Colonic mucosa (tissue), 4 donors: ENCODE data around the gene DAAM1. TPM values are rescaled to one million over a fixed set of nuclear protein-coding genes. Genes with fewer than 3 reads are reported as not detected.

ENCODE experiments used
- DNase-seq: peaks from one replicate; pipeline ENCODE4 v3.0.0-alpha.2; 2020
- H3K27ac ChIP-seq: fragments of 200-600 bp; one replicate; pipeline ENCODE4 v1.8.0; 2021
- H3K27me3 ChIP-seq: fragments of 200-600 bp; one replicate; pipeline ENCODE4 v1.8.0; 2021
- H3K36me3 ChIP-seq: fragments of 200-600 bp; one replicate; pipeline ENCODE4 v1.8.0; 2021
- H3K4me1 ChIP-seq: fragments of 200-600 bp; one replicate; pipeline ENCODE4 v1.8.0; 2021; ENCODE audit warnings: mild to moderate bottlenecking
- H3K4me3 ChIP-seq: fragments of 200-600 bp; one replicate; pipeline ENCODE4 v1.8.0; 2021
- H3K9ac ChIP-seq, 2 donors: one replicate each; pipeline ENCODE4 v1.7.0; 2013; ENCODE audit warnings: control low read depth in 2 of 2, low read depth in 2 of 2, low read length in 2 of 2
- H3K9me3 ChIP-seq: fragments of 200-600 bp; one replicate; pipeline ENCODE4 v1.8.0; 2021
- intact Hi-C: fragments of 100-400 bp; cut with DNase I; formaldehyde crosslinking; loops from one replicate; pipeline ENCODE4 v1.14.1; 2022
- total RNA-seq, 2 donors: library from RNA; stranded (reverse); fragmentation: NEBNext Ultra II Directional in 1 of 2; extraction: Animal tissue kit (Norgen Biotek cat#: 25700) in 1 of 2; gene quantifications; one replicate each; pipeline ENCODE4 v1.2.1, GENCODE V29; 2021
- TF ChIP-seq, protein P1 (sequence below): fragments of 200-600 bp; IDR thresholded peaks from one replicate; pipeline ENCODE4 v1.8.0; 2022; ENCODE audit warnings: antibody characterized with exemption, mild to moderate bottlenecking
- donor health status: healthy.
- donor health status: DM: no; HTN: no; CAD: no.
- donor health status: DM: no; HTN: no; CAD: no.

The DAAM1 gene
- total RNA-seq, 2 donors from 2014 or later, result 35.0 to 52.4 TPM

DNA sequence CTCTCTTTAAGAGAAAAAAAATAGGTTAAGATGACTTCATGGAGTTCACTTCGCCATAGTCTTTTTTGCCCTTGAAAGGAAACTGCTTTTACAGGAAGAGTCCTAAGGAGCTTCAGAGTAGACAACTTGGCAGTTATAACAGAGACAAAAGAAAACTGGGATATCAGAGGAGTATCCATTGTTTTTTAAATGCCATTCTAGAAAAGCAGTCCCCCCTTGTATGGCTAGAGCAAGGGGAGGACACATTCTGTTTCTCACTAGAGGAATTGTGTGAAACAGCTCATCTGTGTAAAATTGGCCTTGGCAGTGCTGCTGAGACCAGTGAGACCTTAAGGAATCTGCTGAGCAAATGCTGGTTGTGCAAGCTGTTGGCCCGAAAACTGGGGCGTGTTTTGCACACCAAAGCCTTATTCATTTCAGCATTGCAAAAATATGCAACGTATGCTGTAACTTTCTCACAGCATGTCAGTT is 148.7 kb downstream of the DAAM1 start:
- no peak for DNase-seq
- TF ChIP-seq, protein P1, sequence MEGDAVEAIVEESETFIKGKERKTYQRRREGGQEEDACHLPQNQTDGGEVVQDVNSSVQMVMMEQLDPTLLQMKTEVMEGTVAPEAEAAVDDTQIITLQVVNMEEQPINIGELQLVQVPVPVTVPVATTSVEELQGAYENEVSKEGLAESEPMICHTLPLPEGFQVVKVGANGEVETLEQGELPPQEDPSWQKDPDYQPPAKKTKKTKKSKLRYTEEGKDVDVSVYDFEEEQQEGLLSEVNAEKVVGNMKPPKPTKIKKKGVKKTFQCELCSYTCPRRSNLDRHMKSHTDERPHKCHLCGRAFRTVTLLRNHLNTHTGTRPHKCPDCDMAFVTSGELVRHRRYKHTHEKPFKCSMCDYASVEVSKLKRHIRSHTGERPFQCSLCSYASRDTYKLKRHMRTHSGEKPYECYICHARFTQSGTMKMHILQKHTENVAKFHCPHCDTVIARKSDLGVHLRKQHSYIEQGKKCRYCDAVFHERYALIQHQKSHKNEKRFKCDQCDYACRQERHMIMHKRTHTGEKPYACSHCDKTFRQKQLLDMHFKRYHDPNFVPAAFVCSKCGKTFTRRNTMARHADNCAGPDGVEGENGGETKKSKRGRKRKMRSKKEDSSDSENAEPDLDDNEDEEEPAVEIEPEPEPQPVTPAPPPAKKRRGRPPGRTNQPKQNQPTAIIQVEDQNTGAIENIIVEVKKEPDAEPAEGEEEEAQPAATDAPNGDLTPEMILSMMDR, result no peak
- Histone ChIP-seq H3K4me1 (no peaks in the 10 kb centered on the region), H3K9me3 (no peaks in the 10 kb centered on the region), H3K9ac (no peak overlapping the region), H3K36me3 (no peaks in the 10 kb centered on the region), H3K4me3 (no peak overlapping the region), H3K27ac (peak overlapping the region; percentile 18), H3K27me3 (no peaks in the 10 kb centered on the region)
- intact Hi-C loops, result no loop called here

DNA sequence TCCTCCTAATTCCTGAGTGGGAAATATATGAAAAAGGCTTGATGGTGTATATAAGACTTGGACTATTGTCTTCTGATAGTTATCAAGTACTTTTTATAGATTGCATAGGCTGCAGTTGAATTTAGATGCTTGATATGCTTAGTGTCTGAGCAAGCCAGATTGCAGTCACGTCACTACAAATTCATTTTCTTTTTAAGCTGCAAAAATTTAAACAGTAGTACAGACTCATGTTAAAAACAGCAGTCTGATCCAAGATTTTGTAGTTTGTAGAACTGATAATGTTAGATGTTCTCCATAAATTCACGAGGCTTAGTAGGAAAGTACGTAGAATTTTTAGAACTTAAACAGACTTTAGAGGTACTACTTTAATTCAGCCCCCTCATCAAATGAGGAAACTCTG is 150.3 kb downstream of the DAAM1 start:
- TF ChIP-seq, protein P1, result no peak
- Histone ChIP-seq H3K4me3 (no peak overlapping the region), H3K27ac (no peak overlapping the region), H3K9ac (no peak overlapping the region), H3K4me1 (no peaks in the 10 kb centered on the region), H3K27me3 (no peaks in the 10 kb centered on the region), H3K9me3 (no peaks in the 10 kb centered on the region), H3K36me3 (no peaks in the 10 kb centered on the region)
- intact Hi-C loops, result no loop called here
- no peak for DNase-seq

GRCh38 chr14:59339524-59340330 is 151.3 kb downstream of the DAAM1 start:
- no peak for DNase-seq
- intact Hi-C loops, result no loop called here
- no peaks in the 10 kb centered on the region for H3K4me1 ChIP-seq

DNA sequence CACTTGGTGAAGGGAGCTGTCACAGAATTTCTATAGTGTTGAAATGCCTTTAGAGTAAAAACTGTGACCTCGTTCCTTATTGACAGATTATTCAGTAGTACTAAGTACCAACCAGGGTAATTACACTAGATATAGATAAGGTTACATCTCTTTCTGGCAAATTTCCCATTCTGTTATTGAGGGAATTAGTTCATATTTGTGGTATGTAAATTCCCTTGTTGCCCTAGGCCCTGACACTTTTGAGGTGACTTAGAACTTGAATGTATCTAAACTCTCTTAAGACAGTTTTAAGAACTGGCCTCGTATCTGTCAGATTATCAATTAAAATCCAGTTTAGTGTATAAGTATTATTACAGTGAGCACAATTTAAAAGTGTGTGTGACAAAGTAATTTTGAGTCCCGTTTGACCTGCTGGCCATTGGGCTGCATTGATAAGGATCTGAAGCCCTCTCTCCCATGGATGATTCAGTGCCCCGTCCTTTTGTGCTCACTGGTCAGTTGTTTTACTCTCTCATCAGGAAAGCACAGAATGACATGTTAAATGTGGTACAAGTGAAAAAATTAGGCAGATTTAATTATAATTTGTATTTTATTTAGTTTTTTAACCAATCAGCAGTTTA is 153.5 kb downstream of the DAAM1 start:
- TF ChIP-seq, protein P1, result no peak
- no peaks in the 10 kb centered on the region for H3K36me3 ChIP-seq
- no peak overlapping the region for H3K27ac ChIP-seq
- no peak overlapping the region for H3K4me3 ChIP-seq
- H3K9ac ChIP-seq, result no peak overlapping the region
- H3K4me1 ChIP-seq, result no peaks in the 10 kb centered on the region
- no peak for DNase-seq
- intact Hi-C loops, result no loop called here
- no peaks in the 10 kb centered on the region for H3K27me3 ChIP-seq
- no peaks in the 10 kb centered on the region for H3K9me3 ChIP-seq

More at GRCh38 chr14:59339524-59340330, 151.3 kb downstream of the DAAM1 start:
- Histone ChIP-seq H3K27ac (no peak overlapping the region), H3K9me3 (no peaks in the 10 kb centered on the region), H3K36me3 (no peaks in the 10 kb centered on the region), H3K27me3 (no peaks in the 10 kb centered on the region), H3K9ac (no peak overlapping the region), H3K4me3 (no peak overlapping the region)
- TF ChIP-seq, protein P1, result no peak

DNA sequence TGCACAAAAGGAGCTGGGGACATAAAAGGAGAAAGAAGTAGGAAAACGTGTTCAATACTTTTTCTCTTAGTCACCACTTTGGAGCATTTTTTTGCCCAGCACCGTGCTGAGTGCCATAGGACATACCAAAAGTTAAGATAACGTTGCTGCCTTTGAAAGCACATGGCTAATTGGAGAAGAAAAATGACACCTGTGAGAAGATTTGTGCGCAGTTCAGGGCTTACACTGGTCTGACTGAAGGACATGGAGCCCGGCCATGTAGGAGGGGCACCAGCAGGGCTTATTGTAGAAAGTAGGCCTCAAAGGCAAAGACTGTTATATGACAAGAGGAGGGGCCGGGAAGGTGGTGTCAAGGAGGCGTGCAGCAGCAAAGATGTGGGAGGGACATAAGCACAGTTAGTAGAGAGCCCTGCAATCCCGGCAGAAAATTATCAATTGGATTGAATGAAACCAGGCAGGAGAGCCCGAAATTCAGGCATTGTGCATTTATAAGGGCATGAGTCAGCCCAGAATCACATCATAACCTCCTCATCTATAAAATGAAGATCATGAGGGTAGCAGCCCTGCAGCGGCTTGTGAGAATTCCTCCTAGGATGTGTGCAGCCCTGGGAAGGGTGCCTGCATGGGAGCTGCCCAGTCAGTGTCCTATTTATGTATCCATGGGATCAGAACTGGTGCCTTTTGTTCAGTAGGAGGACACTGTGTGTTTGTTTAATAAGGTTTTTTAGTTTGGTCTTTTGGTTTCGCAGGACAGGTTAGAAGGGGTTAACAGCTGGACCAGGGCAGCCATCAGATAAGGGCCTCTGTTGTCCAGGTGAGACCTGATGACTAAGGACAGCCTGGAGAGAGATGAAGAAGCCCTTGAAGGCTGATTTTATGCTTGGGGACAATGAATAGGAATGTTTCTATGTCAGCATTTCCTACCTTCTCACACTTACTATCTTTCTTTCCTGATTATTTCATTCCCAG is 154.3 kb downstream of the DAAM1 start:
- intact Hi-C loops, result no loop called here
- no peak for DNase-seq
- Histone ChIP-seq H3K27me3 (no peaks in the 10 kb centered on the region), H3K4me3 (no peak overlapping the region), H3K36me3 (no peaks in the 10 kb centered on the region), H3K4me1 (no peaks in the 10 kb centered on the region), H3K9me3 (no peaks in the 10 kb centered on the region), H3K9ac (no peak overlapping the region), H3K27ac (no peak overlapping the region)
- TF ChIP-seq, protein P1, result no peak
